Measurements from ENCODE around the gene EFCAB6.

EFCAB6 gene

DNA sequence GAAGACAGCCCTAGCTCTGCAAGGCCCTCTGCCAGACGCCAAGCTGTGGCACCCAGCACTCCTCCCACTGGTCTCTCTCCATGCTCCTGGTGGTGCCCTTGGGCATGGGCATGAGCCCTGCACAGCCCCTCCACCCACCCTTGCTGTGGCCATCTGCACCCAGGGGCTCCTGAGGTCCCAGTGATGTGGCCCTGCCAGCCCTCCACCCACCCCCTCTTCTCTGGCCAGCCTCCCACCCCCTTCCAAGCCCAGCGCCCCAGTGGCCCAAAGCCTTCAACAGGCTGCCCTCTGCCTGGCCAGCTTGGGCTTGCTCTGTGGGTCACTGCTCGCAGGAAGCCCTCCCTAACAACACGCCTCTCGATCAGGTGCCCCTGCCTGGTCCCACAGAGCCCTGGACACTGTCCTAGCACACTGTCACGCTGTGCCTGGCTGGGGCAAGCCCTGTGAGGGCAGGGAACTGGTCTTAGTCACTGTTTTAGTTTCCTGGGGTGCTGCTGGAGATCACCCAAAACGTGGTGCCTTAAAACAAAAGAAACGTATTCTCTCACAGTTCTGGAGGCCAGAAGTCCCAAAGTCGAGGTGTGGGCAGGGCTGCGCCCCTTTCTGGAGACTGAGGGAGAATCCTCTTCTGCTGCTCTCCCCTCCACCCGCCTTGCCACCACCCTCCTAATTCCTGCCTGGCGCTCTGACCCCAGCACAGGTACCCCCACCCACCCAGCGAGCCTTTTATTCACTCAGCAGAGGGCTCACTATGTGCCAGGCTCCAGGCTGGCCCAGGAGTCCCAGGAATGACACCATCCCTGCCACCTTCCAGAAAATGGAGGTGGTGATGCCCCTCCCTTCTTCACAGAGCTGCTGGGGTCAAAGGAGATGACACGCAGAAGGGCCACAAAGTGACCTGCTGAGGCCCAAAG, 35.5 kb upstream of the EFCAB6 start:
- H2AFZ ChIP-seq (ENCODE audit: low read length), result no peak overlapping the region
- no peaks in the 10 kb centered on the region for H3K9me3 ChIP-seq (ENCODE audit: insufficient read depth, low read depth, low read length)

DNA sequence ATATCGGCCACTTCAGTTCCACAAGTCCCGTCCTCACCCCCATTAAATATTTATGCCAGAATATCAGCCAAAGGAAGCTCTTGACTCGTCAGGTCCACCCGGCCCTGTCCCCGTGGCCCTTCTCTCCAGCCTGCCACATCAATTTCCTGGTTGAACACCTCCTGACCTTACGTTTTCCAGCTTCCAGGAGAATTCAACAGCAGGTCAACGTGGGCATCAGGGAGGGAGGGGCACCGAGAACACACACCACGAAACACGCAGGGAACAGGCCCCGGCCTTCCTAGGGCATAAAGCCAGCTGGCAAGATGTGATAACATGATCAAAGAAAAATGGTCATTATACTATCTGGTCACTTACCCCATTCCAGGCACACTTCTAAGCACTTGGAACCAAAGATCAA, 34.9 kb upstream of the EFCAB6 start:
- Histone ChIP-seq H3K9me2 (replicated peaks; ENCODE audit: low read depth, low read length) (no peaks in the 10 kb centered on the region), H3F3A (ENCODE audit: low read depth) (no peaks in the 10 kb centered on the region), H3K4me3 (ENCODE audit: low read length, poor library complexity, severe bottlenecking) (no peak overlapping the region), H3K4me2 (ENCODE audit: low read depth, low read length, poor library complexity, severe bottlenecking) (no peak overlapping the region), H4K20me1 (ENCODE audit: insufficient read depth, low read length, poor library complexity, severe bottlenecking) (no peaks in the 10 kb centered on the region), H3K4me1 (ENCODE audit: insufficient read depth, low read length, poor library complexity, severe bottlenecking) (no peaks in the 10 kb centered on the region), H2AFZ (ENCODE audit: low read length) (no peak overlapping the region), H3K9me3 (ENCODE audit: insufficient read depth, low read depth, low read length) (no peaks in the 10 kb centered on the region), H3K9ac (ENCODE audit: low read depth, low read length, poor library complexity, severe bottlenecking) (no peak overlapping the region), H3K27me3 (ENCODE audit: insufficient read depth, low read length, poor library complexity, severe bottlenecking) (no peaks in the 10 kb centered on the region), H3K79me2 (ENCODE audit: insufficient read depth, low read length) (no peaks in the 10 kb centered on the region), H3K36me3 (ENCODE audit: insufficient read depth, low read length) (no peaks in the 10 kb centered on the region)
- TF ChIP-seq, protein P1, sequence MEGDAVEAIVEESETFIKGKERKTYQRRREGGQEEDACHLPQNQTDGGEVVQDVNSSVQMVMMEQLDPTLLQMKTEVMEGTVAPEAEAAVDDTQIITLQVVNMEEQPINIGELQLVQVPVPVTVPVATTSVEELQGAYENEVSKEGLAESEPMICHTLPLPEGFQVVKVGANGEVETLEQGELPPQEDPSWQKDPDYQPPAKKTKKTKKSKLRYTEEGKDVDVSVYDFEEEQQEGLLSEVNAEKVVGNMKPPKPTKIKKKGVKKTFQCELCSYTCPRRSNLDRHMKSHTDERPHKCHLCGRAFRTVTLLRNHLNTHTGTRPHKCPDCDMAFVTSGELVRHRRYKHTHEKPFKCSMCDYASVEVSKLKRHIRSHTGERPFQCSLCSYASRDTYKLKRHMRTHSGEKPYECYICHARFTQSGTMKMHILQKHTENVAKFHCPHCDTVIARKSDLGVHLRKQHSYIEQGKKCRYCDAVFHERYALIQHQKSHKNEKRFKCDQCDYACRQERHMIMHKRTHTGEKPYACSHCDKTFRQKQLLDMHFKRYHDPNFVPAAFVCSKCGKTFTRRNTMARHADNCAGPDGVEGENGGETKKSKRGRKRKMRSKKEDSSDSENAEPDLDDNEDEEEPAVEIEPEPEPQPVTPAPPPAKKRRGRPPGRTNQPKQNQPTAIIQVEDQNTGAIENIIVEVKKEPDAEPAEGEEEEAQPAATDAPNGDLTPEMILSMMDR (conservative IDR thresholded peaks at IDR 0.05; ENCODE audit: low read length), result no peak
- TF ChIP-seq EZH2phosphoT487 (IDR thresholded peaks at IDR 0.05; ENCODE audit: borderline replicate concordance), result no peak

More for the DNA sequence above, 35.5 kb upstream of the EFCAB6 start:
- H3K4me1 ChIP-seq (ENCODE audit: insufficient read depth, low read length, poor library complexity, severe bottlenecking), result no peaks in the 10 kb centered on the region
- no peak overlapping the region for H3K9ac ChIP-seq (ENCODE audit: low read depth, low read length, poor library complexity, severe bottlenecking)
- no peak overlapping the region for H3K4me3 ChIP-seq (ENCODE audit: low read length, poor library complexity, severe bottlenecking)
- H3K36me3 ChIP-seq (ENCODE audit: insufficient read depth, low read length), result no peaks in the 10 kb centered on the region
- H3K9me2 ChIP-seq (replicated peaks; ENCODE audit: low read depth, low read length), result no peaks in the 10 kb centered on the region
- no peaks in the 10 kb centered on the region for H4K20me1 ChIP-seq (ENCODE audit: insufficient read depth, low read length, poor library complexity, severe bottlenecking)
- H3K79me2 ChIP-seq (ENCODE audit: insufficient read depth, low read length), result no peaks in the 10 kb centered on the region
- TF ChIP-seq EZH2phosphoT487 (IDR thresholded peaks at IDR 0.05; ENCODE audit: borderline replicate concordance), result no peak
- TF ChIP-seq, protein P1 (conservative IDR thresholded peaks at IDR 0.05; ENCODE audit: low read length), result no peak
- no peak overlapping the region for H3K4me2 ChIP-seq (ENCODE audit: low read depth, low read length, poor library complexity, severe bottlenecking)
- H3F3A ChIP-seq (ENCODE audit: low read depth), result no peaks in the 10 kb centered on the region
- no peaks in the 10 kb centered on the region for H3K27me3 ChIP-seq (ENCODE audit: insufficient read depth, low read length, poor library complexity, severe bottlenecking)

DNA sequence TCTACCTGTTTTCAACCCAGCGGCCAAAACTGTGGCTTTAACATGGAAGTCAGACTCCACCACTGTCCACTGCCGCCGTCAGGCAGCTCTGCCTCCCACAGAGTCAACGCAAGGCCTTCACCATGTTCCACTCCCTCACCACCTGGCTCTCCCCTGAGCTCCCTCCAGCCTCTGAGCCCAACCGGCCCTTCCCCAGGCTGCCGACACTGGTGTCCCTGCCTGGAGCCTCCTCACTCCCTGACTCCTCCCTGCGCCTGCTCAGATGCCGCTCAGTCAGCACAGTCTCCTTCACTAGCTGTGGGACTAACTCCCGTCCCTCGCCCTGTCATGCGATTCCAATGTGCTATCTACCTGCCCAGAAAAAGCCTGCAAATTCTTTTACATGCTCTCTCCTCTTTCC, 33.9 kb upstream of the EFCAB6 start:
- no peaks in the 10 kb centered on the region for H3F3A ChIP-seq (ENCODE audit: low read depth)
- H2AFZ ChIP-seq (ENCODE audit: low read length), result no peak overlapping the region
- H3K79me2 ChIP-seq (ENCODE audit: insufficient read depth, low read length), result no peaks in the 10 kb centered on the region

More for the DNA sequence above, 33.9 kb upstream of the EFCAB6 start:
- Histone ChIP-seq H3K4me1 (ENCODE audit: insufficient read depth, low read length, poor library complexity, severe bottlenecking) (no peaks in the 10 kb centered on the region), H3K36me3 (ENCODE audit: insufficient read depth, low read length) (no peaks in the 10 kb centered on the region), H3K9ac (ENCODE audit: low read depth, low read length, poor library complexity, severe bottlenecking) (no peak overlapping the region), H4K20me1 (ENCODE audit: insufficient read depth, low read length, poor library complexity, severe bottlenecking) (no peaks in the 10 kb centered on the region), H3K9me3 (ENCODE audit: insufficient read depth, low read depth, low read length) (no peaks in the 10 kb centered on the region), H3K4me3 (ENCODE audit: low read length, poor library complexity, severe bottlenecking) (no peak overlapping the region), H3K27me3 (ENCODE audit: insufficient read depth, low read length, poor library complexity, severe bottlenecking) (no peaks in the 10 kb centered on the region), H3K4me2 (ENCODE audit: low read depth, low read length, poor library complexity, severe bottlenecking) (no peak overlapping the region), H3K9me2 (replicated peaks; ENCODE audit: low read depth, low read length) (no peaks in the 10 kb centered on the region)
- TF ChIP-seq, protein P1 (conservative IDR thresholded peaks at IDR 0.05; ENCODE audit: low read length), result no peak
- TF ChIP-seq EZH2phosphoT487 (IDR thresholded peaks at IDR 0.05; ENCODE audit: borderline replicate concordance), result no peak
